Ishikawa (cell line): ENCODE measurements around the gene BRD7.

Experiments
- CEBPB ChIP-seq: IDR thresholded peaks from 2 replicates; pipeline ENCODE4 v1.6.1; 2012
- CREB1 ChIP-seq: IDR thresholded peaks from 2 replicates; pipeline ENCODE4 v1.6.1; 2012; ENCODE audit warnings: low read depth
- EP300 ChIP-seq: IDR thresholded peaks from 2 replicates; pipeline ENCODE4 v1.6.1; 2012; ENCODE audit warnings: borderline replicate concordance
- MAX ChIP-seq: IDR thresholded peaks from 2 replicates; pipeline ENCODE4 v1.6.1; 2012
- TAF1 ChIP-seq: IDR thresholded peaks from 2 replicates; pipeline ENCODE4 v1.6.1; 2012; ENCODE audit warnings: low read depth, mild to moderate bottlenecking
- TEAD4 ChIP-seq: IDR thresholded peaks from 2 replicates; pipeline ENCODE4 v1.6.1; 2012

- TF ChIP-seq EP300 (no peak), CREB1 (no peak), TEAD4 (no peak), TAF1 (no peak), MAX (no peak), CEBPB (no peak)
These were observed 22.3 kb upstream of the BRD7 start for GRCh38 chr16:50390914-50391716.
